Measurements from ENCODE around the gene DNAJB9.

DNAJB9 gene

DNA sequence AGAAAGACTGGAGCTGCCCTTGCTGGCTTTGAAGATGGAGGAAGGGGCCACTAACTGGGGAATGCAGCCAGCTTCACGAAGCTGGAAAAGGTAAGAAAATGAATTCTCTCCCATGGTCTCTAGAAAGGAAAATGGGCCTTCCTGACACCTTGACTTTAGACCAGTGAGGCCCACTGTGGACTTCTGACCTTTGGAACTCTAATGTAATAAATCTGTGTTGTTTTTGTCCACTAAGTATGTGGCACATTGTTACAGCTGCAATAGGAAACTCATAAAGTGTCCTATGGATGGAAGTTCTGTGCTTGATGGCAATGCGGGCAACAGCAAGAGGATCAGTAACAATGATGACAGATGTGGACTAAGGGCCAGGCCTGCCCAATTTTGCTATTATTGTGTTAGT lies 20.9 kb downstream of the DNAJB9 start:
- TF ChIP-seq, protein P1, sequence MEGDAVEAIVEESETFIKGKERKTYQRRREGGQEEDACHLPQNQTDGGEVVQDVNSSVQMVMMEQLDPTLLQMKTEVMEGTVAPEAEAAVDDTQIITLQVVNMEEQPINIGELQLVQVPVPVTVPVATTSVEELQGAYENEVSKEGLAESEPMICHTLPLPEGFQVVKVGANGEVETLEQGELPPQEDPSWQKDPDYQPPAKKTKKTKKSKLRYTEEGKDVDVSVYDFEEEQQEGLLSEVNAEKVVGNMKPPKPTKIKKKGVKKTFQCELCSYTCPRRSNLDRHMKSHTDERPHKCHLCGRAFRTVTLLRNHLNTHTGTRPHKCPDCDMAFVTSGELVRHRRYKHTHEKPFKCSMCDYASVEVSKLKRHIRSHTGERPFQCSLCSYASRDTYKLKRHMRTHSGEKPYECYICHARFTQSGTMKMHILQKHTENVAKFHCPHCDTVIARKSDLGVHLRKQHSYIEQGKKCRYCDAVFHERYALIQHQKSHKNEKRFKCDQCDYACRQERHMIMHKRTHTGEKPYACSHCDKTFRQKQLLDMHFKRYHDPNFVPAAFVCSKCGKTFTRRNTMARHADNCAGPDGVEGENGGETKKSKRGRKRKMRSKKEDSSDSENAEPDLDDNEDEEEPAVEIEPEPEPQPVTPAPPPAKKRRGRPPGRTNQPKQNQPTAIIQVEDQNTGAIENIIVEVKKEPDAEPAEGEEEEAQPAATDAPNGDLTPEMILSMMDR (IDR thresholded peaks at IDR 0.05; ENCODE audit: borderline replicate concordance, control extremely low read depth, extremely low read depth, insufficient read depth, missing control alignments): no peak
- in situ Hi-C loops (cut with MboI; ENCODE audit: low sequenced_read_pairs, unreplicated experiment): no loop called here
- DNase-seq (ENCODE audit: low spot score): no peak

DNA sequence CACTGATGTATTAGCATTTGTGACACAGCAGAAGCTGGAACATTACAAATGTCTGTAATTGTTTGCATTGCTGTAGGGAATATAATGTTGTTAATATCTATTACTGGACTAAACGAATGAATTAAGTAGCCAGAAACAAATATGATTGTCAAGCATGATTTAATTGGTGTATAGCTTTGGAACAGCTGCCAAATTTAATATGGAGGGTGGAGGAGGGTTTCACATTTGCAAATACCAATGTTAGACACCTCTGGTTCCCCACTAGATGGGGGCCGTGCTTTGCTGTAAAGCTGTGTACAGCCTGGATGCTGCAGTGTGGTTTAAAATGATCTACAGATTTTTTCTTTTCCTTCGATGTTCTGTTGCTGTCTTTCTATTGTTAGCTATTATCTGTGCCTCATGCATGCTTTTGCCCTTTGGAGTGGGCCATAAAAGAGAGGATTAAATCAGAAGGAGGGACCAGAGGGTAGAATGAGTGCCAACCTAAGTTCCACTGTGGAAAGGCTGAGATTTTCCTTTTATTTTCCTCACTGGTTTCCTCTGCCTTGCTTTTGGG lies 23.1 kb downstream of the DNAJB9 start:
- TF ChIP-seq, protein P1 (IDR thresholded peaks at IDR 0.05; ENCODE audit: borderline replicate concordance, control extremely low read depth, extremely low read depth, insufficient read depth, missing control alignments): no peak
- in situ Hi-C loops (cut with MboI; ENCODE audit: low sequenced_read_pairs, unreplicated experiment): no loop called here
- DNase-seq (ENCODE audit: low spot score): no peak

DNA sequence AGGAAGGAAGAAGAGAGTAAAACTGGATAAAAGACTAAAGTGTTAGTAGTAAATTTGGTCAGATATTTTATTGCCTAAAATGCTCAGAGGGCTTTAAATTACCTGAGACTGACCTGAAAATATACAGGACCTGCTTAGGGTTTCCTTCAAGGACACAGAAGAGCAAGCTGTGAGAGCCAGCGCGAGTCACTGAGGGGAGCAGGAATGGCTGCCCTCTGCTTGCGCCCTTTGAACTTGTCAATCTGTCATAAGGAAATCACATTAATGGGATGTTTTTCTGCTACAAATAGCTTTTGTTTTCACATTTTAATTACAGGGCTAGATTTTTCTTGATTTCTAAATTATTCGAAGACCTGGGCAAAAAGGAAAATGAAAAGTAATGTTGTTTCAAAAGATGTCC lies 26.9 kb downstream of the DNAJB9 start:
- in situ Hi-C loops (cut with MboI; ENCODE audit: low sequenced_read_pairs, unreplicated experiment): no loop called here
- no peak for DNase-seq (ENCODE audit: low spot score)
- TF ChIP-seq, protein P1 (IDR thresholded peaks at IDR 0.05; ENCODE audit: borderline replicate concordance, control extremely low read depth, extremely low read depth, insufficient read depth, missing control alignments): no peak

DNA sequence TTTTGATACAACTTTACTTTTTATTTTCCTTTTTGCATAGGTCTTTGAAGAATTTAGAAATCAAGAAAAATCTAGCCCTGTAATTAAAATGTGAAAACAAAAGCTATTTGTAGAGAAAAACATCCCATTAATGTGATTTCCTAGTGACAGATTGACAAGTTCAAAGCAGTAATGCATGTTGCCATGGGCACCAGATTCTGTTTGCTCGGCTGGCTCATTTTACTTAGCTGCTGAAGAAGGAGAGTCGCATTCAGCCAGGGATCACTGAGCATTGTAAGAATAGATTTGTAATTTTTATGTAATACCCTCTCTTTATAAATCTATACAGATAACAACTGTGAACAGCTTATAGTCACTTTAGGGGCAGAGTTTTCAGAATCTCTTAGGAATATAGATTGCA lies 28.5 kb downstream of the DNAJB9 start:
- no peak for DNase-seq (ENCODE audit: low spot score)
- in situ Hi-C loops (cut with MboI; ENCODE audit: low sequenced_read_pairs, unreplicated experiment): no loop called here
- TF ChIP-seq, protein P1 (IDR thresholded peaks at IDR 0.05; ENCODE audit: borderline replicate concordance, control extremely low read depth, extremely low read depth, insufficient read depth, missing control alignments): no peak

DNA sequence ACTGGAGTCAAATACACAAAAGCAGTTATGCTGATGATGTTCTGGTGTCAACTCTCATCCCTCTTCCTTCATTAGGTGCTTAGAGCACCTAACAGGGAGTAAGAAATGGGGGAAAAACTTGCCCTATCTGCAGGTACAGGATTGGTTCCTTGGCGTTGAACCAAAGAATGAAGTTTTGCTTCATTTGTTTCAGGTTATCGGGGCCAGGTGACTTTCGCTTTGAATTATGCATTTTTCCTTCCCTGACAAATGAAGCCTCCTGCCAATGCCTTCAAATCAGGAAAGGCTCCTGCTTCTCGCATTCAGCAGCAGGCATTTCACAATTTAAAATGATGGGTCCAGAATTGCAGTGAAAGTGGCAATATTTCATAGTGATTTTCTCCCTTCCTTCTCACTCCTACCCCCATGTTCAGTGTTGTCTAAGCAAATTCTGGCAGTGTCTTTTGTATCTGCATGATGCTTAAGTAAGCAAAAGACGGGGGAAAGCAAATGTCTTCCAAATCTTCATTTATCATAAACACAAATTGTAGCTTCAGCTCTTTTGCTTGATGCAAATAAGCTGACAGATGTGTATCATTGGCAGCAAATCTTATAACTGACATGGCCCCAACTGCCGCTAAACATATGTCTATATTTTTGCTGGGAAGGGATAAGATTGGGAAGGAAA lies 29.4 kb downstream of the DNAJB9 start:
- TF ChIP-seq, protein P1 (IDR thresholded peaks at IDR 0.05; ENCODE audit: borderline replicate concordance, control extremely low read depth, extremely low read depth, insufficient read depth, missing control alignments): no peak
- no peak for DNase-seq (ENCODE audit: low spot score)
- in situ Hi-C loops (cut with MboI; ENCODE audit: low sequenced_read_pairs, unreplicated experiment): no loop called here

DNA sequence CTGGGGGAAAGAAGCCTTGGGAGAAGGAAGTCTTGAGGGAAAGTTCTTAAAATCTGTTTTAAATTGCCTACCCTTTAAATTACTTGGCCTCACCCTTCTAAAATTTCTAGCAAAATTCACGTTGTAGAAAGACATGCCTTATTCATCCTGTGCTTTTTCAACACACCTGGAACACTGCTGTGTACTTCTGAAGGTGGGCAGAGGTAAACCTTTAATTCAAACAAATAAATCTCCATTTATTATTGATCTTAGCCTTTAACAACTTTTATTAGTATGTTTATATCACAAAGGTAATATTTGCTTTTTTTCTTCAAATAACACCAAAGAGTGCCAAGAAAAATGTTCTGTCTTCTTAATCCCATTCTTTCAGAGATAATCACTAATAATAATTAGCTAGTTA lies 30.7 kb downstream of the DNAJB9 start:
- DNase-seq (ENCODE audit: low spot score): no peak
- TF ChIP-seq, protein P1 (IDR thresholded peaks at IDR 0.05; ENCODE audit: borderline replicate concordance, control extremely low read depth, extremely low read depth, insufficient read depth, missing control alignments): no peak
- in situ Hi-C loops (cut with MboI; ENCODE audit: low sequenced_read_pairs, unreplicated experiment): no loop called here
